ENCODE results near the gene CCNB1IP1.
"Not testable (repeated sequence)": the region's sequence is repeated elsewhere in the genome, so short reads cannot be mapped to it uniquely, and the experiment has no call there.

The CCNB1IP1 gene

GRCh38 chr14:20331053-20331613, 1.9 kb downstream of the CCNB1IP1 start:
- DNase-seq: no peak

GRCh38 chr14:20329355-20329754, 3.7 kb downstream of the CCNB1IP1 start:
- DNase-seq: no peak

GRCh38 chr14:20328705-20329104, 4.4 kb downstream of the CCNB1IP1 start:
- no peak for DNase-seq

- peak; percentile 66 to 82 for DNase-seq
Observed at GRCh38 chr14:20327005-20327869, 5.8 kb downstream of the CCNB1IP1 start.

GRCh38 chr14:20317720-20318119, 15.4 kb downstream of the CCNB1IP1 start:
- DNase-seq: no peak

- DNase-seq: no peak
Observed at GRCh38 chr14:20314026-20314425, 19.1 kb downstream of the CCNB1IP1 start.

- no peak for DNase-seq
Observed at GRCh38 chr14:20306079-20306423, 27.0 kb downstream of the CCNB1IP1 start.

GRCh38 chr14:20305265-20306078, 27.6 kb downstream of the CCNB1IP1 start, which contains the start of gene TTC5:
TTC5 (minus strand) TSS chr14:20305951; CDS start chr14:20305937, 14 bp downstream.
- peak; percentile 70 to 78 for DNase-seq

GRCh38 chr14:20302042-20302755, 30.9 kb downstream of the CCNB1IP1 start:
- no peak for DNase-seq

GRCh38 chr14:20295067-20295466, 38.0 kb downstream of the CCNB1IP1 start:
- no peak for DNase-seq

GRCh38 chr14:20294636-20295035, 38.4 kb downstream of the CCNB1IP1 start:
- DNase-seq: no peak

GRCh38 chr14:20281998-20282397, 51.1 kb downstream of the CCNB1IP1 start:
- DNase-seq: not testable (repeated sequence)

GRCh38 chr14:20280265-20280664, 52.8 kb downstream of the CCNB1IP1 start:
- DNase-seq: not testable (repeated sequence)

- no peak for DNase-seq
Observed at GRCh38 chr14:20278414-20278813, 54.7 kb downstream of the CCNB1IP1 start.

- no peak for DNase-seq
Observed at GRCh38 chr14:20277409-20277808, 55.7 kb downstream of the CCNB1IP1 start.

GRCh38 chr14:20274062-20274461, 59.0 kb downstream of the CCNB1IP1 start:
- no peak for DNase-seq

- DNase-seq: not testable (repeated sequence)
Observed at GRCh38 chr14:20264361-20264760, 68.7 kb downstream of the CCNB1IP1 start.

GRCh38 chr14:20262642-20263128, 70.4 kb downstream of the CCNB1IP1 start:
- no peak for DNase-seq
